HS-27A (cell line): ENCODE data around the gene ELMO1.

Source experiments
- DNase-seq: peaks from one replicate; pipeline ENCODE4 v3.0.0-alpha.2; 2012; ENCODE audit warnings: low read depth, missing footprints

ELMO1 gene

DNA sequence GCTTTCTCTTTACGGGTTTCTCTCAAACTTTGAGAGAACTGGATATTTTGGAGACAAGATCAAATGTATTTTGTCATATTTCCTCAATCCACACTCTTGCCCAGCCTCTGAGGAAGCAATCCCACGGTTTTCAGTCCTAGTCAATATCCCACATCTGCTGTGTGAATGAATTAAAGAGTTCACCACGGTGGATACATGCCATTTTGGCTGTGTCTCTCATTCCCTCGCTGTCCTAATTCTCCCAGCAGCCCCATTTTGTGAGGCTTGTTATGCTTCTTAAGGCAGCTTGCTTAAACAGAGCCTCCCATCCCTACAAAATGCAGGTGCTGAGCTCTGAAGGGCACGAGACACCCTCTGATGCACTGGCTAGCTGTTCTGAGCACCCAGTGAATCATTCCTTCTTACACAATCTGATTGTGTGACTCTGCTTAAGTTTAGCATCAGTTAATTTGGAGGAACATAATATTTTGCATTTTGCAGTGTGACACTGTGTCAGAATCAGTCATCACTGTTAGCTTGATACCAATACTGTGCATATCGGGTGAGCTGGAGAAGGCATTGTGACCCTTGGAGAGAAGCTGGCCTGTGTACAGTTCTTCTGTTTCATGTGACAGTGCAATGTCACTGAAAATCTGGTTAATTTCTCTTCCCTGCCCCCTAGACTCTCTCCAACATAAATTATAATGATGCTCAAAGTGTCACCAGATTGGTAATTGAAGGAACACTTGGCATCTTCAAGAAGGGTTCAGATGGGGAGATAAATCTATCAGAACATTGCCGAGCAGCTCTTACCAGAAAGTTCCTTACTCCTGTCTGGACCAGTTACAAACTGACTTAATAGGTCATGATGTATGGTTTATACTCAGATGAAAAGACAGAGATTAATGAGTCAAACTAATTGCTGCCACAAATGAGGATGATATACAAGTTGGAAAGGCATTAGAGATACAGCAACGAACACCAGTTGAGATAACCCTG is 620.6 kb downstream of the ELMO1 start:
- DNase-seq = no peak

DNA sequence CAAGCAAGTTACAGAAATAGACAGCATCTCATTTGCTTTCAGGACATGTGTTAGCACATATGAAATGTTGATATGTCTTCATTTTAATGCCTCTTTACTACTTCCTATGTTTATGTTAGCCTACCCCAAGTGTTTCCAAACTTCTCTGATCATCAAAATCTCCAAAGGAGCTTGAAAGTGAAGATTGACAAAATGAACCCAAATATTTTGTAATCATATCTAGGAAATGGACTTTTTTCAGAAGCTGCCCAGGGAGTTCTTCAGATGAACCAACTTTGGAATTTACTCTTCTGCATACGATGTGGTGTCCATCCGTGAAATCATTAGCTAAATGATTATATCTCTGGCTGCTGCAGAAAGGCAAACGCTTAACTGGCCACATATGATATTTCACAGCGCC is 623.2 kb downstream of the ELMO1 start:
- DNase-seq = no peak

DNA sequence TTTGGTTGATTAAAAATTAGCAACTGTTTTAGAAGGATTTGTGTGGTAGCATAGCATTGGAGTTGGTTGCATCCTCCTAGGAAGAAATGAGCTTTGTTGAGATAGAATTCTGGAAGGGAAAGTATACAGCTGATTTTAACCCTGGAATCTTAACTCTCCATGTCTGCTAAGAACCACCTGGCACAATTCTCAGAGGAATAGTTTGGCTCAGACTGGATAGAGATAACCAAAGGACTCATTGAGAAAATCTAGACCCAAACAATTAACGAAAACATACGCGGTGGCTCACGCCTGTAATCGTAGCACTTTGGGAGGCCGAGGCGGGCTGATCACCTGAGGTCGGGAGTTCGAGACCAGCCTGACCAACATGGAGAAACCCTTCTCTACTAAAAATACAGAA is 625.3 kb downstream of the ELMO1 start:
- DNase-seq = no peak

DNA sequence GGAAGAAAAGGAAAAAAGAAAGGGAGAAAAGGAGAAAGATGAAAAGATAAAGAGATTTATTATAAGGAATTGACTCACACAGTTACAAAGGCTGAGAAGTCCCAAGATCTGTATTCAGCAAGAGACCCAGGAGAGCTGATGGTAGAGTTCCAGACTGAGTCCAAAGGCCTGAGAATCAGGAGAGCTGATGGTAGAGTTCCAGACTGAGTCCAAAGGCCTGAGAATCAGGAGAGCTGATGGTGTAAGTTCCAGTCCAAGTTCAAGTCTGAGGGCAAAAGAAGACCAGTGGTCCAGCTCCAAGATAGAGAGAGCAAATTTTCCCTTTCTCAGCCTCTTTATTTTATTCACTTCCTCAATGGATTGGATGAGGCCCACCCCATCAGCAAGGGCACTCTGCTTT is 627.0 kb downstream of the ELMO1 start:
- no peak for DNase-seq

DNA sequence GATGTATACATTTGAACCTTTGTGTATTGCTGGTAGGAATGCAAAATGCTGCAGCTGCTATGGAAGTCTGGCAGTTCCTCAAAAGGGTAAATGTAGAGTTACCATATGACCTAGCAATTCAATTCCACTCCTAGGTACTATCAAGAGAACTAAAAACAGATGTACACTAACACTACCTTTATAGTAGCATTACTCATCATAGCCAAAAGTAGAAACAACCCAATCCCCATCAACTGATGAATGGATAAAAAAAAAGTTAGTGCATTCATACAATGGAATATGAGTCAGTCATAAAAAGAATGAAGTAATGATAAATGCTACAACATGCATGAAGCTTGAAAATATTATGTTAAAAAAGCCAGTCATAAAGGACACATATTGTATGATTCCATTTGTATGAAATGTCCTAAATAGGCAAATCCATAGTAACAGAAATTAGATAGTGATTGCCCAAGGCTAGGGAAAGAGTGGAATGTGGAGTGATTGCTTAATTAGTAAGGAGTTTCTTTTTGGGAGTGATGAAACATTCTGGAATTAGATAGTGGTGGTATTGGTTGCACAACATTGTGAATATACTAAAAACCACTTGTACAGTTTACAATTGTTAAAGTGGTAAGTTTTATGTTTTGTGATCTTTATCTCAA is 628.0 kb downstream of the ELMO1 start:
- DNase-seq = no peak

DNA sequence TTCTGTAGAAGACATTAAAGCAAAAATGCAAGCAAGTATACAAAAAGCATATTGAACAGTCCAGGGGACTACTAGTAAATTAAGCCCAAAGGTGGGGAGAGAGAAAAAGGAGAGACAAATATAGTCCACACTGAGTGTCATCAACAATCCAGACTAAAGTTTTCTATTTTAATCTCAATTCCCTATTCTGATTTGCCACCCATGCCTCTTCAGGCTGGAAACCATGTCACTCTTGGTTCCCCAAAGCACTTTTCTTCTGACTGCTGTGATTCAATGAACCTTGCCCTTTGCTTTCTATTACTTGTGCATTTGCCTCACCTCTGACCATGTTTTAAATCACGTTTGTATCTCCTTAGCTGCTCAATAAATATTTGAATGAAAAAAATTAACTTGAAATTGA is 629.0 kb downstream of the ELMO1 start:
- DNase-seq = no peak

DNA sequence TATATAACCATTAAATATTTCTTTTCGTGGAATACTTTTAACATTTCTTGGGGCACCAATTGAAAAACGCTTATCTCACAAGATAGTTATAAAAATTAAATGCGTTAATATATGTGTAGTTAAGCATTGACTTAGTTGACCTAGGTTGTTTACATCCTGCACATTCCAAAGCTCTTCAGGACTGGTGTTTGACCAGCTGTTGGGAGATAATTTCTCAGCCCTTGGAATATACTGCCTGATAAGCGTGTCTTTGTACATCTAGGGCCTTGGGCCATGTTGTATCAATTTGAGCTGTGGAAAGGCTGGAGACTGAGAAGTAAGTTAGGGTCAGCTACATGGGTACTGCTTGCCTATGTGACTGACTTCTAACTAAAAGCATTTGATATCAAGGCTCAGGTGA is 634.4 kb downstream of the ELMO1 start:
- DNase-seq = no peak

DNA sequence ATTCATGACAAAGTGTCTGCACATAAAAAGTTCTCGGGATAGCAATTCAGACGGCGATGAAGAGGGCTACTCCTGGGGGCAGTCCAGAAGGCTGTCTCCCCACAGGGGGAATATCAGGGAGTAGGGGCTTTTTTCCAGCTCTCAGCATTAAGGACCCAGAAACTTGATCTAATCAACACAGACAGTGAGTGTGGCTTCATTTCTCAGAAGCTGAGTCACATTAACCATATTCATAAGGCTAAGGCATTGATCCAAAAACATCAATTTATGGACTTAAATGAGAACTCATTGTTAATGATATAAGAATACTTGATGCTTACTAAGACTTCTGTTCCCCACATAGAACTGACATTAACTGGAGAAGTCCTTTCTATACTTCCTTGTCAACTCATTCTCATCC is 636.9 kb downstream of the ELMO1 start:
- DNase-seq = no peak

DNA sequence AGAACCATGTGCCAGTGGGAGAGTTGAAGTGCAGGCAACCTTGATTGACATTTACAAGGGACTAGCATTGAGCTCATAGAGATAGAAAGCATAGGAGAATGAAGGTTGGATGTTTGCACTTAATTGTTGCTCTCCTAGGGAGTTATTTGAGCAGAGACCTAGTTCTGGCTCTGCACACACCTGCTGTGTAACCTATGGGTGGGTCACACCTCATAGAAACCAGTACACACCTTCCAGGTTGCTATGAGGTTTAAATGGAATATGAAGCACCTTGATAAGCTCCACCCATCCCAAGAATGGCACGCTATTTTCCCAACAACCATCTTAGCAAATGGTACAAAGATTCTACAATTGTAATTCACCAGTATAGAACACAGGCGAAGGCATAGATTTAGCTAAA is 638.2 kb downstream of the ELMO1 start:
- no peak for DNase-seq

DNA sequence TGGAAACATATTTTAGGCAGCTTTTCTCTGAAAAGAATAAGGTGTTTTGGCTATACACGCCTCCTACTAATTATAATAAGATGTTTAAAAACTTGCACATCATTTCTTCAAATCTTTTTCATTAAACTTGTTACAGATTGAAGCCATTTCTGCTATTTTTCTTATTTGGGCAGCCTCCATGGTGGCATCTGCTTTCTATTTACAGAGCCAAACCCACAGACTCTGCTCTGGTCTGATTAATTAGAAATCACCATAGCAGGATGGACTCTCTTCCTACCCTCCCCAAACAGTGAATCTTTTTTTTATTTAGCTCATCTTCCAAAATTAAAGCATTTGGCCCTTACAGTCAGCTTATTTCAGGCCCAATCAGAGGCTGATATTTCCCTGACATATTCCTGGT is 638.6 kb downstream of the ELMO1 start:
- no peak for DNase-seq

DNA sequence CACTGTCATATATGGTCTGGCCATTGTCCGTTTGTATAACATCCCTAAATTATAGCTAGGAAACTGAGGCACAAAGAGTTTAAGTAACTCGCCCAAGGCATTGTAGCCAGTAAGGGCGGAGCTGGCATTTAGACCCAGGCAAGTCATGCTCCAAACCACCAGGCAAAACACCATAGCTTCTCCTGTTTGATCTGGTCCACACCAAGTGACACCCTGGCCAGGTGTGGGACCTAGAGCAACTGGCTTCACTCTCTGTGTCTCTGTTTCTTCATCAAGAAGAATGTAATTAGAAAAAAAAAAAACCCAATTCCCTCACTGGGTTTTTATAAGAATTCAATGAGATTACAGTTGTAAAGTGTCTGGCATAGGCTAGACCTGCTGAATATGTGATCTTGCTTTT is 639.2 kb downstream of the ELMO1 start:
- no peak for DNase-seq

DNA sequence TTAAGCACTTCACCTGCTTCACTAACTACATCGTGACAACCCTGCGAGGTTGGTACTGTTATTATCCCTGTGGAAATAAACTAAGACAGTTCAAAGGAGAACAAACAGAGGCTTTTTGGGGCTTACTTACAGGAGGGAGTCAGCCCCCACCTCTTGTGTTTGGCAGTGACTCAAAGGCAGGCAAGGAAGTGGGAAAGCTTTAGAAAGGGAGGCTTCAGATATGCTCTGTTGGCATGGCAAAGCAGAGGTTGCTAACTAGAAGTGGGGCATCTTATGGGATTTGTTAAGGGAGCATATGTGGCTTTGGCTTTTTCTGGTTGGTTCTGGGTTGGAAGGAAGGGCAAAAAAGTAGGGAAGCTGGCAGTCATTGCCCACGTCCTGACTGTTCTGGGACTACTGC is 639.6 kb downstream of the ELMO1 start:
- no peak for DNase-seq

DNA sequence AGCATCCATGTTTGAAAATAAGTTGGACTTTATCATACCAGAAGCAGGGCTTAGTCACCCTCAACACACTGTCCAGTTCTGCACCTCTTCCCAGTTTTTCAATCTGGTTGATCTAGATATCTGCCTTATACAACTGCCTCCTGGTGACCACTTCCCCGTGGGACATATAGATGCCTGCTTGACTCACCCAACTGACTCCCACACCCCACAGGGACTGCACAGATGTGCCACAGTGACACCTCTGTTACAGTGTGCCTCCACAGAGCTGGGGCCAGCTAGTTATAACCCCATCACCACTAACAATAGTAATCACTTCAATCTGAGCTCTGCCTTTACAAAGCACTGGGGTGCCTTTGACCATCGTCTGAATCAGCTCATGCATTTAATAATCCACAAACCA is 641.8 kb downstream of the ELMO1 start:
- DNase-seq = no peak
